Esophagus (tissue), 2 donors: ENCODE results near the gene METRN. TPM values are rescaled to one million over a fixed set of nuclear protein-coding genes. Genes with fewer than 3 reads are reported as not detected.
A peak's percentile ranks its signal among the peaks of the same experiment; 100 is the strongest.

ENCODE experiments used
- H3K27ac ChIP-seq, 2 donors: one replicate each; pipeline ENCODE4 v1.5.1; 2013; ENCODE audit warnings: low read depth in 2 of 2, mild to moderate bottlenecking in 2 of 2, inconsistent platforms in 1 of 2, low read length in 1 of 2, moderate library complexity in 1 of 2
- H3K27me3 ChIP-seq, 2 donors: one replicate each; pipeline ENCODE4 v1.6.1; 2013; ENCODE audit warnings: low read length in 2 of 2, control low read depth in 1 of 2, mild to moderate bottlenecking in 1 of 2; ENCODE audit not compliant: insufficient read depth in 2 of 2, control insufficient read depth in 1 of 2
- H3K36me3 ChIP-seq, 2 donors: one replicate each; pipeline ENCODE4 v1.6.1; 2013; ENCODE audit warnings: low read length in 1 of 2; ENCODE audit not compliant: control insufficient read depth in 2 of 2, insufficient read depth in 2 of 2
- H3K4me1 ChIP-seq, 2 donors: one replicate each; pipeline ENCODE4 v1.6.1; 2013; ENCODE audit warnings: low read length in 1 of 2; ENCODE audit not compliant: control insufficient read depth in 2 of 2, insufficient read depth in 2 of 2
- H3K4me3 ChIP-seq, 2 donors: one replicate each; pipeline ENCODE4 v1.5.1; 2013; ENCODE audit warnings: low read length in 2 of 2, mild to moderate bottlenecking in 2 of 2, low read depth in 1 of 2, moderate library complexity in 1 of 2
- H3K9me3 ChIP-seq, 2 donors: one replicate each; pipeline ENCODE4 v1.6.1; 2013; ENCODE audit warnings: mild to moderate bottlenecking in 2 of 2, low read depth in 1 of 2, low read length in 1 of 2, moderate library complexity in 1 of 2; ENCODE audit not compliant: control insufficient read depth in 2 of 2, insufficient read depth in 1 of 2
- WGBS, 2 donors: extraction: QIAGEN DNeasy Blood & Tissue Kit; methylation state at CpG; one replicate each; pipeline ENCODE4 v1.1.7; 2013; 5-methylcytosine and 5-hydroxymethylcytosine counted together
- polyA plus RNA-seq, 2 donors: library from polyadenylated mRNA; stranded (reverse); fragments of 200-250 nt; gene quantifications; one replicate each; pipeline ENCODE4 v1.2.3, GENCODE V29; 2013
- donor health status: healthy with polysubstance abuse.
- donor health status: Bipolar disorder and iron deficiency.

METRN gene
- polyA plus RNA-seq, 2 donors, result 6.5 to 11.5 TPM

DNA sequence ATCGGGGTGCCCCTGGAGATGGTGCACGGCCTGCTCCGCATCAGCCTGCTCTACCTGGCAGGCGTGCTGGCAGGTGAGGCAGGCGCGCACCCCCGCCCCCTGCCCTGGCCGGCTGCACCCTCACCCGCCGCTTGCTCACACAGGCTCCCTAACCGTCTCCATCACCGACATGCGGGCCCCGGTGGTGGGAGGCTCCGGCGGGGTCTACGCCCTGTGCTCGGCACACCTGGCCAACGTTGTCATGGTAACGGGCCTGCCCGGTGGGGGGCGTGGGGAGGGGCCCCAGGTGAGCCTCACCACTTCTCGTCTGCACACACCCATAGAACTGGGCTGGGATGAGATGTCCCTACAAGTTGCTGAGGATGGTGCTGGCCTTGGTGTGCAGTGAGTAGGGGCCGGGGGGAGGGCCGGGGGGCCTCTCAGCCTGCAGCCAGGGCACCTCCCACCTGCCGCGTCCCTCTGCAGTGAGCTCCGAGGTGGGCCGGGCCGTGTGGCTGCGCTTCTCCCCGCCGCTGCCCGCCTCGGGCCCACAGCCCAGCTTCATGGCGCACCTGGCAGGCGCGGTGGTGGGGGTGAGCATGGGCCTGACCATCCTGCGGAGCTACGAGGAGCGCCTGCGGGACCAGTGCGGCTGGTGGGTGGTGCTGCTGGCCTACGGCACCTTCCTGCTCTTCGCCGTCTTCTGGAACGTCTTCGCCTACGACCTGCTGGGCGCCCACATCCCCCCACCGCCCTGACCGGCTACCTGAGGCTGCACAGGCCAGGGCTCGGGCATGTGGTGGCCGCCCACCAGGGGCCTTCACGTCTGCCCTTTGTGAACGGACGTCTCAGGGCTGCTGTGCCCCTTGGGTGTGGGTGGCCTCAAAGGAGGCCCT lies 37.4 kb upstream of the METRN start:
- Histone ChIP-seq H3K27ac (peak overlapping the region in 1 of 2 donors; percentile 22), H3K4me3 (no peak overlapping the region), H3K9me3 (no peaks in the 10 kb centered on the region), H3K36me3 (peaks cover 2 to 33% of the 10 kb centered on the region in 2 donors), H3K4me1 (peaks cover 19 to 61% of the 10 kb centered on the region in 2 donors), H3K27me3 (no peaks in the 10 kb centered on the region)
- 37 to 45% methylated on average over 51 to 57 of the region's 57 CpGs for WGBS, 2 donors

GRCh38 chr16:678209-678857 lies 36.6 kb upstream of the METRN start:
- Histone ChIP-seq H3K4me3 (no peak overlapping the region), H3K4me1 (peaks cover 19 to 65% of the 10 kb centered on the region in 2 donors), H3K36me3 (peaks cover 0 to 32% of the 10 kb centered on the region in 2 donors), H3K27me3 (no peaks in the 10 kb centered on the region), H3K9me3 (no peaks in the 10 kb centered on the region), H3K27ac (no peak overlapping the region)
- 55 to 67% methylated on average over 21 of the region's 21 CpGs for WGBS, 2 donors

DNA sequence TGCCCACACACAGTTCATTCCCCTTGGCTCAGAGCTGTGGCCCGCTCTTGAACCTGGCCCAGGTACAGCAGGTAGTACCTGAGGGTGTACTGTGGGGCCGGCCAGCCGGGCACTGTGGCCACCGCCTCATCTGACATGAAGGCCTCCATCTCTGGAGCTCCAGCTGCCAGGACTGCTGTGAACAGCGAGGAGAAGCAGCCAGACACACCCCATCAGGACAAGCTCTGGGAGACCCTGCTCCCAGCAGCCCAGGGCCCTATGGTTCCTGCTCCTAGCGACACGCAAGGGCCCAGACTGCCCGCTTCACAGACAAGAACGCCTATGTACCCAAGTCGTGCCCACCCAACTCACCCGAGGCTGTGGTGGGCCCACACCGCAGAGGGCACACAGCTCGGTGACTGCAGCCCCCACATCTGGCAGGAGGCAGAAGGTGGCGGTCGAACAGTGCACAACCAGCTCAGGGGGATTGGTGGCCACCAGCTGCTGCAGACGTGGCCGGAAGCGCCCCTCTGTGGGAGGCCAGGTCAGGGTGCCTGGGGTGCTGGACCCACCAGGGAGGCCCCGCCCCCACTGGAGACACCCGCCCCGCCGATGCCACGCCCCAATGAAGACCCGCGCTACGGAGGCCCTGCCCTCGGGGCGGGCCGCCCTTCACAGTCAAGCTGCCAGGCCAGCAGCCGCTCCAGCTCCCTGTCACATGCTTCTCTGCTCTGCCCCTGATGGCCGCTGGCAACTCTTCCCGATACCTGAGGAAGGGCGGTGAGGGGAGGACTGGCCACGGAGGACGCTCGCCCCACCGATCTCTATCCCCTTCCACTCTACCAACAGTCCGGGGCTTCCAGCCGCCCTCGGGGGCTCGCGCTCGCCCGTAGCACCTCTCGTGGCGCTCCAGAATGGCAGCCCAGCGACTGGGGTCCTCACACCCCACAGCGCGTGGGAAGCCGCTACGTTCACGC lies 35.8 kb upstream of the METRN start:
- Histone ChIP-seq H3K4me1 (peaks cover 19 to 71% of the 10 kb centered on the region in 2 donors), H3K36me3 (peaks cover 0 to 26% of the 10 kb centered on the region in 2 donors)
- 25 to 26% methylated on average over 52 of the region's 52 CpGs for WGBS, 2 donors

GRCh38 chr16:679814-680624 lies 34.9 kb upstream of the METRN start, which contains the start of gene STUB1:
TSS of gene STUB1 (plus strand) at chr16:680410. CDS start at chr16:680526, 116 bp downstream.
- no peaks in the 10 kb centered on the region for H3K9me3 ChIP-seq
- H3K27ac ChIP-seq, result peak within 1 kb of the TSS; percentile 95 to 96
- peaks cover 0 to 25% of the 10 kb centered on the region in 2 donors for H3K36me3 ChIP-seq
- peaks cover 20 to 70% of the 10 kb centered on the region in 2 donors for H3K4me1 ChIP-seq
- no peaks in the 10 kb centered on the region for H3K27me3 ChIP-seq
- H3K4me3 ChIP-seq, result peak within 1 kb of the TSS; percentile 82 to 84
- 1% methylated on average over 54 to 91 of the region's 91 CpGs for WGBS, 2 donors

More for the DNA sequence above, 35.8 kb upstream of the METRN start:
- Histone ChIP-seq H3K27ac (peak overlapping the region; percentile 75 to 76), H3K27me3 (no peaks in the 10 kb centered on the region), H3K4me3 (peak overlapping the region; percentile 30 to 82), H3K9me3 (no peaks in the 10 kb centered on the region)

GRCh38 chr16:680625-680945 lies 34.3 kb upstream of the METRN start:
- H3K9me3 ChIP-seq, result no peaks in the 10 kb centered on the region
- H3K27me3 ChIP-seq, result no peaks in the 10 kb centered on the region
- H3K4me3 ChIP-seq, result peak overlapping the region; percentile 82 to 84
- WGBS, 2 donors, result 0% methylated on average over 26 to 38 of the region's 38 CpGs
- peak overlapping the region; percentile 95 to 96 for H3K27ac ChIP-seq
- H3K36me3 ChIP-seq, result peaks cover 0 to 30% of the 10 kb centered on the region in 2 donors
- H3K4me1 ChIP-seq, result peaks cover 17 to 72% of the 10 kb centered on the region in 2 donors

DNA sequence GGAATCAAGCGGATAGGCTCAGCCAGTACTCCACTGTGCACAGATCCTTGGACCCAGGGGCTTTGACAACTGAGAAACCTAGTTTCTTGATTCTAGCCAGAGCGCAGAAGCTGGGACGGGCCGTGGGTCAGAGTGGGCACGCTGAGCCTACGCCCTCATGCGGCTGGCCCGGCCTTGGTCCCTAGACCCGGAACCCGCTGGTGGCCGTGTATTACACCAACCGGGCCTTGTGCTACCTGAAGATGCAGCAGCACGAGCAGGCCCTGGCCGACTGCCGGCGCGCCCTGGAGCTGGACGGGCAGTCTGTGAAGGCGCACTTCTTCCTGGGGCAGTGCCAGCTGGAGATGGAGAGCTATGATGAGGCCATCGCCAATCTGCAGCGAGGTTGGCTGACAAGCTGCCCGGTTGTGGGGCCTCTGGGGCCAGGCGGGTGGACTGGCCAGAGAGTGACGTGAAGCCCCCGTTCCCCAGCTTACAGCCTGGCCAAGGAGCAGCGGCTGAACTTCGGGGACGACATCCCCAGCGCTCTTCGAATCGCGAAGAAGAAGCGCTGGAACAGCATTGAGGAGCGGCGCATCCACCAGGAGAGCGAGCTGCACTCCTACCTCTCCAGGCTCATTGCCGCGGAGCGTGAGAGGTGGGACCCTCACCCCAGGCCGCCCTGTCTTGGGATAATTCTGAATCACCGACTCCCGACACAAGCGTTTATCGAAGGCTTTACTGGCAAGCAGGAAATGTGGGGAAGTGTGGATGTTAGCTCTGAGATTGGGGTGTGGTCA lies 33.8 kb upstream of the METRN start:
- WGBS, 2 donors, result 42 to 44% methylated on average over 44 of the region's 44 CpGs
- H3K4me3 ChIP-seq, result peak overlapping the region; percentile 82 to 84
- peaks cover 0 to 30% of the 10 kb centered on the region in 2 donors for H3K36me3 ChIP-seq
- H3K9me3 ChIP-seq, result no peaks in the 10 kb centered on the region
- peak overlapping the region; percentile 95 to 96 for H3K27ac ChIP-seq
- H3K27me3 ChIP-seq, result no peaks in the 10 kb centered on the region
- H3K4me1 ChIP-seq, result peaks cover 15 to 73% of the 10 kb centered on the region in 2 donors

- Histone ChIP-seq H3K4me1 (peaks cover 15 to 68% of the 10 kb centered on the region in 2 donors), H3K27me3 (no peaks in the 10 kb centered on the region), H3K9me3 (no peaks in the 10 kb centered on the region), H3K27ac (peak overlapping the region in 1 of 2 donors; percentile 14), H3K4me3 (no peak overlapping the region), H3K36me3 (peaks cover 0 to 36% of the 10 kb centered on the region in 2 donors)
- WGBS, 2 donors, result 71 to 76% methylated on average over 28 of the region's 28 CpGs
Observed at GRCh38 chr16:681746-682427, 33.0 kb upstream of the METRN start.
